Kidney (tissue), 14 donors: Measurements from ENCODE around the gene SH3RF3. TPM values are rescaled to one million over a fixed set of nuclear protein-coding genes. Genes with fewer than 3 reads are reported as not detected.

Source experiments
- DNase-seq, 5 donors: peaks; one replicate each; pipeline ENCODE4 v3.0.0-alpha.2; 2013 to 2020
- FAIRE-seq: peaks from 2 replicates; lab custom pipeline; 2012; peaks lifted over from hg19 to GRCh38; lab: Jason Lieb, UNC
- H3K27ac ChIP-seq, 2 donors: one replicate each; pipeline ENCODE4 v1.7.0; 2013; ENCODE audit warnings: low read depth in 2 of 2, low read length in 2 of 2, inconsistent platforms in 1 of 2
- H3K27me3 ChIP-seq: one replicate; pipeline ENCODE4 v1.7.1; 2013; ENCODE audit warnings: low read length, inconsistent platforms; ENCODE audit not compliant: control insufficient read depth, insufficient read depth
- H3K36me3 ChIP-seq, 3 donors: one replicate each; pipeline versions ENCODE4 v1.7.0 to v1.7.1; 2013; ENCODE audit warnings: low read length in 3 of 3, control low read depth in 1 of 3, inconsistent platforms in 1 of 3; ENCODE audit not compliant: insufficient read depth in 3 of 3, control insufficient read depth in 2 of 3
- H3K4me1 ChIP-seq, 3 donors: one replicate each; pipeline versions ENCODE4 v1.7.0 to v1.7.1; 2013; ENCODE audit warnings: low read length in 3 of 3, inconsistent platforms in 1 of 3, low read depth in 1 of 3; ENCODE audit not compliant: control insufficient read depth in 2 of 3, insufficient read depth in 2 of 3
- H3K4me3 ChIP-seq, 3 donors: one replicate each; pipeline versions ENCODE4 v1.7.0 to v1.8.1; 2013; ENCODE audit warnings: low read length in 3 of 3, control low read depth in 1 of 3, inconsistent platforms in 1 of 3
- H3K9ac ChIP-seq, 3 donors: one replicate each; pipeline versions ENCODE4 v1.7.0 to v1.7.1; 2013; ENCODE audit warnings: low read length in 3 of 3, control low read depth in 1 of 3, inconsistent platforms in 1 of 3
- H3K9me3 ChIP-seq, 3 donors: one replicate each; pipeline versions ENCODE4 v1.7.0 to v1.7.1; 2013; ENCODE audit warnings: low read length in 3 of 3, control low read depth in 1 of 3, inconsistent platforms in 1 of 3; ENCODE audit not compliant: control insufficient read depth in 2 of 3, insufficient read depth in 1 of 3
- intact Hi-C: fragments of 100-400 bp; cut with DNase I; formaldehyde crosslinking; loops from one replicate; pipeline ENCODE4 v1.11.1; 2022
- polyA plus RNA-seq: library from polyadenylated mRNA; stranded (reverse); fragments of 350-450 nt; fragmentation: Illumina TruSeq; extraction: RNeasy Lipid Tissue Mini Kit (QIAGEN cat#74804); gene quantifications from one replicate; pipeline ENCODE4 v1.2.3, GENCODE V29; 2014; ENCODE audit warnings: low read depth, low replicate concordance; ENCODE audit not compliant: insufficient read depth
- total RNA-seq: library from RNA; stranded (reverse); fragmentation: NEBNext Ultra II Directional; extraction: Animal tissue kit (Norgen Biotek cat#: 25700); gene quantifications from one replicate; pipeline ENCODE4 v1.2.1, GENCODE V29; 2021
- TF ChIP-seq, protein P1 (sequence below): IDR thresholded peaks from 3 replicates; pipeline ENCODE4 v1.5.1; 2012; ENCODE audit warnings: mild to moderate bottlenecking, moderate library complexity, borderline replicate concordance; ENCODE audit not compliant: insufficient read depth; ENCODE audit errors: extremely low read depth
- donor health status: control.
- donor health status: control.
- donor health status: control.
- donor health status: control.
- donor health status: control.
- donor health status: DM: yes; HTN: yes; CAD: no.
- donor health status: Normal renal cell carcinoma (clear cell type).

Gene SH3RF3
- total and polyA plus RNA-seq, 2 donors from 2014 or later = 1.7 to 10.7 TPM

DNA sequence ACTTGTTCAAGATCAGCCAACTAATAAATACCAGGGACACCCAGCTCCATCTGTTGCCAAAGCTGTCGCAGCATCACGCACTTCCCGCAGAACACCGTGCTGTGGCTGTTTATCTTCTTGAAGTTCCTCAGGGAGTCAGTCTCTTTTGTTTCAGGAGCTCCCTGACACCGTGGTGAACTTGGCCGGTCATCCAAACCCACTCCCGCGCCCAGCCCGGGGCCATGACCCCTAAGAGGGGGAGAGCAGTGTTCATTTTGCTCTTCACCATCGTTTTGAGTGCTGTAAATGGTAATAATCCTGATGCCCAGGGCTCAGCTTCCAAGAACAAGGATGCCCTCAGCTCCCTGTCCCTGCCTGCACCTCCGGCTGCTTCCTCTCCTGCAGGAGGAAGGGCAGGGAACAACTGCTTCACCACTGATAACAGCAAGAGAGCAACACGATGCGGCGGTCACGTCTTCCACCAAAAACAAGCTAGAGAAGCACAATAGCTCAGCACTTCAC, 353.4 kb downstream of the SH3RF3 start:
- intact Hi-C loops = no loop called here
- no peaks in the 10 kb centered on the region for H3K9me3 ChIP-seq
- TF ChIP-seq, protein P1, sequence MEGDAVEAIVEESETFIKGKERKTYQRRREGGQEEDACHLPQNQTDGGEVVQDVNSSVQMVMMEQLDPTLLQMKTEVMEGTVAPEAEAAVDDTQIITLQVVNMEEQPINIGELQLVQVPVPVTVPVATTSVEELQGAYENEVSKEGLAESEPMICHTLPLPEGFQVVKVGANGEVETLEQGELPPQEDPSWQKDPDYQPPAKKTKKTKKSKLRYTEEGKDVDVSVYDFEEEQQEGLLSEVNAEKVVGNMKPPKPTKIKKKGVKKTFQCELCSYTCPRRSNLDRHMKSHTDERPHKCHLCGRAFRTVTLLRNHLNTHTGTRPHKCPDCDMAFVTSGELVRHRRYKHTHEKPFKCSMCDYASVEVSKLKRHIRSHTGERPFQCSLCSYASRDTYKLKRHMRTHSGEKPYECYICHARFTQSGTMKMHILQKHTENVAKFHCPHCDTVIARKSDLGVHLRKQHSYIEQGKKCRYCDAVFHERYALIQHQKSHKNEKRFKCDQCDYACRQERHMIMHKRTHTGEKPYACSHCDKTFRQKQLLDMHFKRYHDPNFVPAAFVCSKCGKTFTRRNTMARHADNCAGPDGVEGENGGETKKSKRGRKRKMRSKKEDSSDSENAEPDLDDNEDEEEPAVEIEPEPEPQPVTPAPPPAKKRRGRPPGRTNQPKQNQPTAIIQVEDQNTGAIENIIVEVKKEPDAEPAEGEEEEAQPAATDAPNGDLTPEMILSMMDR = no peak
- DNase-seq (peak in 4 of 5 donors; percentile 54 to 73 (median 62)), FAIRE-seq (no peak)
- H3K27me3 ChIP-seq = no peaks in the 10 kb centered on the region
- no peaks in the 10 kb centered on the region for H3K36me3 ChIP-seq
- H3K4me3 ChIP-seq = no peak overlapping the region
- peaks cover 0 to 19% (median 3%) of the 10 kb centered on the region in 3 donors for H3K4me1 ChIP-seq
- no peak overlapping the region for H3K9ac ChIP-seq
- peak overlapping the region in 1 of 2 donors; percentile 16 for H3K27ac ChIP-seq

DNA sequence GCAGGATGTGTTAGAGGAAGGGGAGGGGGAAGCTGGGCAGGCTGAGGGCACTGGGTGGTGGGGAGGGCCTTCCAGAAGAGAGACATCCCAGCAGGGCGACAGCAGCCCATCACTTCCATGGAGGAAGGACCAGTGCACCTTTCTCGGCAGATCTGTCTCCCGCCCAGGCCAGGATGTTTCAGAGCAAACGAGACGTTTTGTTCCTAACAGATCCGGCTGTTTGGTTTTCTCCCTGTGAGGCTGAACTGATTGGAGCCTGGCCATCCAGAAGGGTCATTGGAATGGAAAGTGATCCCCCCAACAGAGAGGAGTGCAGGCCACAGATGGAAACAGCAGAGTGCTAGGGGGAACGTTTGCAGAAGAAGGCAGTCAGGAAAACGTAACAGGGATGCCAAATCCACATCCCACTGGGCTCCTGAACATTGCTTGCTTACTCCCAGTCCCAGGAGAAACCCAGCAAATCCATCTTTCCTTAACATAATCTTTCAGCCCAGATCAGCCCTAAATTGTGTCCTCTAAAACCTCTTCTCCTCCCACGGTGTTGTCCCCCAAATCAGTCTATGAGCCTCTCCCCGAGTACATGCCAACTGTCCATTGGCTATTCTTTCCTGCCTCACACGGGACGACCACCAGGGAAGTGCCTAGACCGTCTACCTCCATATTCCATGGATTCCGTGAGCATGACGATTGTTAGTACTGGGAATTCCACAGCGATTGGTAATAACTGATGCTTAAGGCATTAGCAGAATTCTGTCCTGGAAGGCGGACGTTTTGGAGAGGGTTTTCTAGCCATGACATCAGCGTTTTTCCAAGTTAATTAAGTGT, 357.9 kb downstream of the SH3RF3 start:
- Histone ChIP-seq H3K27ac (no peak overlapping the region), H3K9ac (no peak overlapping the region), H3K9me3 (no peaks in the 10 kb centered on the region), H3K36me3 (no peaks in the 10 kb centered on the region), H3K27me3 (no peaks in the 10 kb centered on the region), H3K4me3 (no peak overlapping the region), H3K4me1 (peaks cover 0 to 4% (median 3%) of the 10 kb centered on the region in 3 donors)
- intact Hi-C loops = no loop called here
- DNase-seq (peak in 1 of 5 donors; percentile 42), FAIRE-seq (no peak)
- TF ChIP-seq, protein P1 = no peak

DNA sequence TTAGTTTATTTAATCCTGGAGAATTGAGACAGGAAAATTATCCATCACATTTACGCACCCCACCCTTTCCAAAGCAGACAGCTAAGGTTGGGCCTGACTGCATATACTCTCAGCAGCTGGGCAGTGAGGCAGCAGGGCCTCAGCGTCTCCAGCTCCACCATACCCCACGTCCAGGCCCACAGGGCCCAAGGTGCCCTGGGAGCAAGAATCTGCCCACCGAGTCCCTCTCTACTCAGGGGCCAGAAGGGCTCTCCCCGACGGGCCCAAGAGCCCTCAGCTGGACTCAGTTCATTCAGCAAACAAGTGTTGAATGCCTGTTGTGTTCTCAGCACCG, 358.5 kb downstream of the SH3RF3 start:
- peak in 1 of 5 donors; percentile 29 for DNase-seq
- Histone ChIP-seq H3K9ac (no peak overlapping the region), H3K9me3 (no peaks in the 10 kb centered on the region), H3K4me3 (no peak overlapping the region), H3K4me1 (peaks cover 0 to 3% (median 2%) of the 10 kb centered on the region in 3 donors), H3K36me3 (no peaks in the 10 kb centered on the region), H3K27ac (no peak overlapping the region), H3K27me3 (no peaks in the 10 kb centered on the region)
- intact Hi-C loops = no loop called here
- no peak for FAIRE-seq
- TF ChIP-seq, protein P1 = no peak
